Activated CD8-positive, alpha-beta memory T cell treated with anti-CD3 and anti-CD28 coated beads for 48 hours (primary cell): ENCODE data around the gene USP49.
"Not testable (repeated sequence)": the region's sequence is repeated elsewhere in the genome, so short reads cannot be mapped to it uniquely, and the experiment has no call there.

ENCODE experiments used
- DNase-seq, 3 experiments: peaks; one replicate each; pipeline ENCODE4 v3.0.0-alpha.2; 2020; ENCODE audit warnings: low read depth in 2 of 3, low spot score in 2 of 3

Gene USP49

DNA sequence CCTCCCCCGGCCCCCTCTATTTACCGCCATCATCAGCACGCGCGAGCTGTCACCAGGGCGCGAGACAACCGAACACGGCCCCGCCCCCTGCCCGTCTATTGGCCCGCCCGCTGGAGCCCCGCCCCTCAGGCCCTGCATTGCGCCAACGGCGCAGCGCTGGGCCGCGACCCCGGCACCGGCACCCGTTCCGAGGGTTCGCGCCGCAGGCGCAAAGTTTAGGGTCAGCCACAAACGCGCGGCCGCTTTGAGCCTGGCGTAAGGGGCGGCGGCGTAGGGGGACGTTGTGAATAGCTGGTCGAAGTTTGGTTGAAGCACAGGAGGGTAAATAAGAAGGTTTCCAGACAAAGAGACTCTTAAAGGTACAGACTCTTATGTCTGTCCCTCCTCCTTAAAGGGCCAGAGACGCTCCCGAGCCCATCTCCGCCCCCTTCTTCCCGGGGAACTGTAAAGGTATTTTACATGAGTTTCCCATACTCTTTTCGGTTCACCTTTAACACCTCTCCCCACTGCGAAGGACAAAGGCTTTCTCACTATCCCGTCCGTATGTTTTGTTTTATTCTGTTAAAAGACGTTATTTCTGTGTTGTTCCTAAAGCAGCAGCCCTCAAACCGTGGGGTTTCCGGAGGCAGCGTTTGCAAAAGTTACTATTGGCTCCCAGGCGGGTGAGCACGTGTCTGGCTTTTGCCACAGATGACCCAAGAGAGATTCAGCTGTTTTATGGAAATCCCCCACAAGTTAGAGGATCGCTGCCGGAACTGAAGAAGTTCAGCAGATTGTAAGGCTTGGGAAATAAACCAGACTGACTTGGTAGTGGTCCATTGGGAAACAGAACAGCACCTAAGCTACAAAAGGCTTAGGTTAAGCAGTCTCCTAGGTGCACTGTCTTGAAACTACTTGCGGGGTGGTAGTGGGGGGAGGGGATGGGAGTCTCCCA, at the start of gene USP49:
Gene USP49, minus strand, starts transcription at position 76 of the 934 bp plus-strand sequence. CDS start 88,392 bp downstream, outside the sequence.
- peak; percentile 78 to 86 (median 81) for DNase-seq

DNA sequence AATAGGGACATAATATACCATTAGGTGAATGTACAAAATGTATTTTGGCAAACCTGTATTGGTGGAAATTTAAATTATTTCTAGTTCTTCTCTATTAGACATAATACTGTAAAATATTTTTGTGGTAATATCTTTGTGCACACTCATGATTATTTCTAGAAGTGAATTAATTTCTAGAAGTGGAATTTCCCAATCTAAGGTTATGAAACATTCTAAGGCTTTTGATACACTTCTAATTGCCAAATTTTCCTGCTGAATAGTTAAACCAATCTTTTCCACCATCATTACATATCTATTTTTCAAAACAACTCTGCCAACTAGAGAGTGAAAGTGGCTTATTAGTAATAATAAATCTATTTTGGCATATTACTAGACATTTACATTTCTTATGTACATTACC, 48.3 kb upstream of the USP49 start:
- DNase-seq = no peak

DNA sequence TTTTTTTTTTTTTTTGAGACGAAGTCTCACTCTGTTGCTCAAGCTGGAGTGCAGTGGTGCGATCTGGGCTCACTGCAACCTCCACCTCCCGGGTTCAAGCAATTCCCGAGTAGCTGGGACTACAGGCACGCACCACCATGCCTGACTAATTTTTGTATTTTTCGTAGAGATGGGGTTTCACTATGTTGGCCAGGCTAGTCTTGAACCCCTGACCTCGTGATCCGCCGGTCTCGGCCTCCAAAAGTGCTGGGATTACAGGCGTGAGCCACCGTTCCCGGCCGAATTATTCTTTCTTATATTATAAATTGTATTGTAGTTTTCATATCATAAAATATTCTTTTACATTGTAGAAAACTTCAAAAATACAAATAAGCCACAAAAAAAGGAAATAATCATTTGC, 47.7 kb upstream of the USP49 start:
- DNase-seq = not testable (repeated sequence)

DNA sequence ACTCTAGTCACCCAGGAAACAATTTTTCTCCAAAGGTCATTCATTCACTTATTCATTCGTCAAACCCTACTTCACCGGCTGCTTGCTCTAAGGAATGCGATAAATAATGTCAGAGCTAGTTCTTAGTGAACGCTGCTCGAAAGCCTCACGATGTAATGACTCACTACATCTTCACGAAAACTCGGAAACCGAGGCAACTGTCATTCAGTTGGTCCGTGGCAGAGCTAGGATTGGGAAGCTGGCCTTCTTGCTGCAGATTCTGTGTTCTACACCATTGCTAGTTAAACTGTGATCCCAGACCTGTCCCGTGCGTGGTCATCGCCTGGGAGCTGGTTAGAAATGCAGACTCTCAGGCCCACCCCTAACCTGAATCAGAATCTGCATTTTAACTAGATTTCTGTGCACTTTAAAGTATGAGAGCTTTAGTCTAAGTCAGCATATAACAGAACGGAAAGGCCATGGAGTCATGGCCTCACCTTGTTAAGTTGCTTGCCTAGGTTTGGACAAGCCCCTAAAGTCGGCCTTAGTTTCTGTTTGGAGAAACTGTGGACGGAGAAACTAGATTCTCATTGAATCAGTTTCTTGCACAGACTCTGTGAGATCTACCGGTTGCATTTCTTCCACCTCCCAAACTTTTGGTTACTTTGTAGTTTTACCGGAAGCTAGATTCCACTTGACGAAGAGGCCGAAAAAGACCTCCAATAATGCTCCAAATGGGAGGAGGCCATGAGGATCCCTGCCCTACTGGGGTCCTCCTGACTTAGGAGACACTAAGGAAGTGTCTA, 47.1 kb upstream of the USP49 start:
- DNase-seq = no peak

DNA sequence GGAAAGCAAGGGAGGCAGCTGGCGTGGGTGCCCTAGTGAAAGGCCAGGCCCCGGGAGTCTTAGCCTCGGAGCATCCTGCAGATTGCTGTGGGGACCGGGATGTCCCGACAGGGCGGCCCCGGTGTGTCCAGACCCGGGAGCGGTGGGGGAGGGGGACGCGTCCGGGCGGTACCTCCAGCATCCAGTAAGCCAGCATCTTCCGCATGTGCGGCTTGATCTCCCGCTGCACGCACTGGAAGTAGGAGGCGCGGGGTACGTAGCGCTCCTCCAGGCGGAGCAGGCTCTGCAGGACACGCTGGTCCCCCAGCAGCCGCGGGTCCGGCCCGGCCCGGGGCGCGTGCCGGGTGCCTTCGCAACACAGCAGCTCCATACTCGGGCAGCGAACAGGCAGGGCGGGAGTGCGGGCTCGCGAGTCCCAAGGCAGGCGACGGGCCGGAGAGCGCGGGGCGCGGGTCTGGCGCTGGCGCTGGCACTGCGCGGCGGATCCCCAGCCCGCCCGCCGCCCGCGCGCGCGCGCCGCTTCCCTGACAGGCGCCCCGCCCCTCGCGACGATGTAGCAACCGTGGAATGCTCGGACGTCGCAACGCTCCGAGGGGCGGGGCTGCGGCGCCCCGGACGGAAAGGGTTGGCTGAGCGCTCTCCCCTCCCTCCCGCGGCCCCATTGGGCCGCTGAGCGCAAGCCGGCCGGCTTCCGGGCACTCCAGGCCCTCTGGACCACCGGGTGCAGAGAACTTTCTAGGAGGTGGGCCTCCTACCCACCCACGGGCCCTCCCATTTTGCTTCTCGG, 46.3 kb upstream of the USP49 start, which contains the start of gene CCND3:
Gene CCND3, minus strand, starts transcription at position 529 of the 787 bp plus-strand sequence. Its CDS starts 159 bp downstream, at position 370.
- peak; percentile 73 to 83 (median 76) for DNase-seq

DNA sequence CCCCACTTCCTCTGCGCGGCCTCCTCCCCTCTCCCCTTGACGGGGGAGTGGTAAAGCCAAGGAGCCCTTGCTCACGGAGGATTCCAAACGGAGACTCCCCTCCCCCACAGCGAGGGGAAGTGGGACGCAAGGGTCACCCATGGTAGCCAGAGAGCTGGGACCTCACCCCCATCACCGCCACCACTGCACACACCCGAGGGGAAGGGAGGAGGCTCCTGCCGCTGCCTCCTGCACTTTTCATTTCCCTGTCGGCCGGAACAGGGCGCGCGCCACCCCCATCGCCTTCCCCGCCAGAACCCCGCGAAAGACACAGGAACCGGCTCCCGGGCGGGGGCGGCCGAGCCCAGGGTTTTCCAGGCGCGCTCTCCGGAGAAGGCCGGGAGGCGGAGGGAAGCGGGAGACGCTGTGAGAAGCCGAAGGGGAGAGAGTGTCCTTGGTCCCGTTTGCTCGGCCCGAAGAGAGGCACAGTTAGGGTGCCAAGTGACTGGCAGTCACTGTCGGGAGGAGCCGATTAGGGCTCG, 45.6 kb upstream of the USP49 start:
- no peak for DNase-seq

DNA sequence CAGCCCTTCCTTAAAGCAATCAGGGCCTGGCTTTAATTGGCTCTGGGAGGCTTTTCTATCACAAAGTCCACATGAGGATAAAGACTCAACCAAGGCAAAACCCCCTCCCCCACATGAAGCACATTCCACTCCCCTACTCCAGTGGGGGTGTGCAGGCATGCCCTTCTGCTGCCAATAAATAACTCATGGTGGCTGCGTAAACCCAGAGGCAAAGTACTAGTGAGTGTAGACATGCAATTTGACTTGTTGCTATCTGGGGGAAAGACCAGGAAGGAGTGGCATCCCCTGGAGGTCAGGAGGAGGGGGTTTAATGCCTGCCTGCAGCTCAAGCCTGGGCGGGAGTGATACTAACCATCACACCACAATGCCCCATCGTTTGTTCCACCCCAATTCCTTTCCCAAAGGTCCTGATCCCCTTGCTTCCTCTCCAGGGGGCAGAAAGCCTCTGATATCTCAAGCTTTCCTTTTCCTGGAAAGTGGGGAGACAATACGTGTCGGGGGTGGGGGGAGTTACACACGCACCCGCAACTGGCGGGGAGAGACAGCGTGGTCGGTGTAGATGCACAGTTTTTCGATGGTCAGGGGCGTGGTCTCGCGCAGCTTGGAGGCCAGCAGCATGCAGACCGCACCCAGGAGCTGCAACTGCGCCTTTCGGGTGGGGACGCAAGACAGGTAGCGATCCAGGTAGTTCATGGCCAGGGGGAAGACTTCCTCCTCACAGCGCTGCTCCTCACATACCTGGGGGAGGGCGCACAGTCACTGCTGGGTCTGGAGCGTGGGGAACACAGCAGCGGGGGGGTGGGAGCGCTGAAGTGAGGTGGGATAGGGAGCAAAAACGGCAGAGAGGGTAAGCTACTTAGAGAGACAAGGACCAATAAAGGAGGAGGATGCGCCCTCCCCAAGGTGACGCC, 44.9 kb upstream of the USP49 start:
- no peak for DNase-seq

DNA sequence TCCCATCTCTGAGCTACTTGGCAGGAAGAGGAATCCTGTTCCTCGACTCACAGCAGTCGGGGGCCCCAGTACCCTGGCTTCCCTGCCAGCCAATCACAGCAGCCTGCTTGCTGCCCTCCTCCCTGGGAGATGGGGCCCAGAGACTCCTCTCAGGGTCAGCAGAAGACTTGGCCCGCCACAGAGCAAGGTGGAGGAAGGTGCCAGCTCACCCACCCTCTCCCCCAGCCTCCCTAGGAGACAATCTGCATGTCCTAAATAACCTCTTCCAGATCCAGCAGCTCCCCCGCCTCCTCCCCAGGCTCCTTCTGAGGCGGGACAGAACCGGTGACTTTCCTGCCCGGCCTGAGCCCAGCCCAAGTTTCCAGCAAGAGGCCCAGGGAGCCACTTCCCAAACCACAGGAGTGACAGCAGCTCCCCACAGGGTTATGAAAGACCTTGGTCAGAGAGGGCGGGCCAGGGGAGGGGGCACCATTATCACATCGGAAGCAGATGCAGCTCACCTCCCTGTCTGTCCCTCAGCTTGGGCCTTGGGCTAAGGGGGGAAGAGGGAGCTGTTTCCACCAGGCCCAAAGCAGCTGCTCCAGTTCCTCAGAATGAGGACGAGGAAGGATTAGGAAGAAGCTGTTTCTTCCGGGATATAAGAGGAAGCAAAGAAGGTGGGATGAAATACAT, 44.1 kb upstream of the USP49 start:
- no peak for DNase-seq

DNA sequence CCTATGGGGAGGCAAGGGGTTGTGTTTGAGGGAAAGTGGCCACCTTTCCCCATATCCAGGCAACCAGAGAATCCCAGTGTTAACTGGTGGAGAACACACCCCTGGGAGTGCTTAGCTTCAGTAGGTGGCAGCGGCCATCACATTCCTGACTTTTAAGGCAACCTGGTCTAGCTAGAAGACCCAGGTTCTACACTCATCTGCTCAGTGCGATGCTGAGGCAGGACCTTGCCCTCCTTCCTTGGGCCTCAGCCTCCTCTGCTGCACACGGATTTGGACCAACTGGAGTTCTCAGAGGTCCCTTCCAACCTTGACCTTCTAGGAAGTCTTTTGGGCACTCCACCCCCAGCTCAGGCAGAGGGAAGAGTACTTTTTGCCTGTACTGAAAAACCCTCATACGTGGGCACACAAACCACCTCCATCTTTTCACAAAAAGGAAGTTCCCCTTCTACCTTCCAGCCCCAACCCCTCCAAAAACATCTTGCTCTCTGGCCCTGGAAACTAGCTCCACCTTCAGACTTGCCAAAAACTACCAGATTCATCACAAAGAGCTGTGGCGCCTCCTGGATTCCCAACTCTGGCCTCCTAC, 43.5 kb upstream of the USP49 start:
- DNase-seq = no peak

DNA sequence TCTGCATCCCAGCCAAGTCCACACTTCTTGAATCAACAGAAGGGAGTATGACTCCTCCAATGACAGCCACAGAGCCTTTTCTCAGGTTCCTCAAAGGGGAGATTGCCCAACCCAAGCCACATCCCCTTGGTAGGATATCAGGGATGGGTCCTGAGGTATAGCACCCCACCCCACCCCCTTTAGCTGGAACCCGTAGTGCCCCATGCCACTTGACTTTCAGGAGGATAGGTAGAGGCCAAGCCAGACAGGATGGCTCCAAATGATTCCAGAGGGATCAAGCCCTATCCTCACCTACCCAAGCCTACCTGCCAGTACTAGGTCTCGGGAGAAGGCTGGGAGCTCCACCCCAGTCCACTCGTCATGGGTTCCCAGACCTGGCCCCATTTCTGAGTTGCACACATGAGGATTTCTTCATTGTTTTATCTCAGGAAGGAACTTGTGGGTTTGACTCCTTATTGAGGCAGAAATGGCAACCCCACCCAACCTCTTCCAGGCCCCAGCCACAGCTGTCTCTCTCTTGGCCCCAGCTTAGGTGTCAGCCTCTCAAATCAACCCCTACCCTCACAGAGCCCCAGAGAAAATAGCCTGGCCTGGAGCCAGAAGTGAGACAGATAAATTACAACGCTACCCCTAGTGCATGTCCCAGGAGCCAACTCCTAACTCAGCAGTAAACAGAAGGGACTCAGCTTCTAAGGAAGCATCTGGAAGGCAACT, 42.8 kb upstream of the USP49 start:
- no peak for DNase-seq

DNA sequence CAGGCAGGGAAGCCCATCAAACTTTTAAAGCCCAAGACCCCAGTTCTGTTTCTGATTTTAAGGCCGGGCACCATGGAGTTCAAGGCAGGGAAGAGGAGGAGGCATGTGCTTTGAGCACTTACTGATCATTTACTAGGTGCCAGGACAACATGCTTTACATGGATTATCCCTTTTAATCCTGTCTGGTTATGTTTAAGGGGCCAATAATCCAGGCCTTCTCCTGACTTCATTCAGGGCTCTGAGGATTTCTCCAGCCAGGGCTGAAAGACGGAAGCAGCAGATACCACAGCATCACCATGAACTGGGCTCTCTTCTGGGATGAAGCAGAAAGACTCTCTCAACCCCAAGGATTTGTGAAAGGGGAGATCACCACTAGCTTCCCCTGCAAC, 42.3 kb upstream of the USP49 start:
- DNase-seq = no peak

DNA sequence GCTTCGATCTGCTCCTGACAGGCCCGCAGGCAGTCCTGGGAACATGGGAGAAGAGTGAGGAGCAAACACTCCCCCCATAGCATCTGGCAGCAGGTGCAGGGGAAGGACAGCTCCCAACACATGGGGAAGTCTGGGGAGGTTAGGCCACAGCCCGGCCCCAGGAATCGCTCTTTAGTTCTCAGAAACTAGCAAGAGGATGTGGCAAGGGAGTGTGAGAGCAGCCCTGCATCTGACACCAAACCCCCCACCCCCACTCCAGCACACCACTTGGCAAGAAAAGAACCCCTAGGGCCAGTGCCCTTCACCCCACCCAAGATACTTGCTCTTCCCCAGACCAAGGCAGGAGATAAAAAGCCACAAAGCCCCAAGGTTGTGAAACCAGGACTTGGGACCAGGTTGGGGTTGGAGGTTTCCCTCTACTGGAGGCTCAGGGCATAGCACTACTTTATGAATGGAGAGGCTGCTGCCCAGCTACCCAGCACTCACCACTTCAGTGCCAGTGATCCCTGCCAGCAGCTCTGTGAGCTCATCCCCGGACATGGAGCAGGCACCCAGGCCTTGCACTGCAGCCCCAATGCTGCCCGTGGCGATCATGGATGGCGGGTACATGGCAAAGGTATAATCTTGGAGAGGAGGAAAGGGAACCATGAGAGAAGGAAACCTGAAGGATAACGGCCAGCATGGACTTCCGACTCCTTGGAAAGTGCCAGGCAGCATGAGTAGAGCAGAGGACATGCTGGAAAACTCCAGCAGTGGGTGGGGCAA, 41.1 kb upstream of the USP49 start:
- peak in 2 of 3 experiments; percentile 41 to 67 for DNase-seq

DNA sequence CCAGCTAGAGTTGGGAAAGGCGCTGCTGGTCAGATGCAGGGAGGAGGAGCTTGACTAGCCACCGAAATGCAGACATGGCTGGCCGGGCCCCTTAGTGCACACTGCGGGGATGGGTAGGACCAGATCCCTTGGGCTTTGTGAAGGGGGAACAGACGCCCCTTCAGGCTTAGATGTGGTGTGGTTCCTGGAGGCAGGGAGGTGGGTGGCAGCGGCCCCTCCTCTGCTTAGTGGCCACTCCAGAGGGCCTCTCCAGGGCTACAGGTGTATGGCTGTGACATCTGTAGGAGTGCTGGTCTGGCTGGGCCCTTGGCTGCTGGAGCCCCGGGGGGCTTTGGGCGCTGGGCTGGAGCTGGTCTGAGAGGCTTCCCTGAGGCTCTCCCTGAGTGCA, 40.5 kb upstream of the USP49 start:
- DNase-seq = no peak

DNA sequence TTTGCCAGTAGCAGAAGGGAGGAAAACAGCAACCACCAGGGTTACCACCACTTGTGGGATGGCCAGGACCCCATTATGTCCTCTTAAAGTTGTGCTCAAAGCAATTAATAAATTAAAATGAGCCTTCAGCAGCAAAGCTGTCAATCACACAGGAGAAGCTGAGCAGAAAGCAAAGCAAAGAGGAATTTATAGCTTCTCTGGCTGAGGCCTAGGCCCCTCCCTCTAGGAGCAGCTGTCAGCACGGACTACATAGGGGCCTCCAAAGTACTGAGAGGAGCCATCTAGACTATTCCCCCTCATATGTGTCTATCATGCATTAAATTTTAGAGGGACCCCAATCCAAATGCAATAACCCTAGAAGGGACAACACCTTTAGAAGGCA, 40.0 kb upstream of the USP49 start:
- no peak for DNase-seq

DNA sequence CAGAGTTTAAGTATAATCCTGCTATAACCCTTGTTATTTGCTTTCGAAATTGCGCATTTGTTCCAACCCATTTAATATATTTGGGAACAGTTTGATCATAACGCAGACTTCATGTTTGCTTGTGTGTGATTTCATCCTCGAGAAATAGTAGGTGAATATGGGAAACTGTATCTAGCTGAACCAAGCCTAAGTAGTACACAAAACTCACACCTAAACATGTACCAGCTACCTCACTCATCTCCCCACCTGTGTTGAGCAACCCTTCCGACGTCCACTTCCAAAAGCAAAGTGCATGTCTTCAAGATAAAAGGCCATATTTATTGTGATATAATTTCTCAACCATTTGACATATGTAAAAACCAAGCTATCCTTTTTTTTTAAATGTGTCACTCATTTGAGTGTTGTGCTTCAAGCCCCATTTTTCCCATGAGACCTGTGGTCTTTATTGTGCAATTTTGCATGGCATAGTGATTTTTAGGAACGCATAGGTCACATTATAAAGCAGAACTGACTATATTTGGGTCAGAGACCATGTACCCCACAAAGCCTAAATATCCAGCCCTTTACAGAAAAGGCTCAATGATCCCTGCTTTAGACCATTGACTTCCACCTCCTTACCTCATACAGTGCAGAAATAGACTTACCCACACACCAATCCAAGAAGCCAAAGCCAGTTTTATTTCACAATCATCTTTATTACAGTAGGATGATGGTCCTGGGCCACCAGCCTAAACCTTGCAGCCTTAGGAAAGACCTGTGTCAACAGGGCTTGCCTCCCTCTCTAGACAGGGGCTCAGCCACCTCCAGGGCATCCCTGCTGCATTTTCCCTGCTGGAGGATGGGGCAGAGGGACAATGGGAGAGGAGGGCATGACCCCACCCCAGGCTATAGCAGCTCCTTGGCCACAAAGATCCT, 39.4 kb upstream of the USP49 start:
- DNase-seq = no peak

DNA sequence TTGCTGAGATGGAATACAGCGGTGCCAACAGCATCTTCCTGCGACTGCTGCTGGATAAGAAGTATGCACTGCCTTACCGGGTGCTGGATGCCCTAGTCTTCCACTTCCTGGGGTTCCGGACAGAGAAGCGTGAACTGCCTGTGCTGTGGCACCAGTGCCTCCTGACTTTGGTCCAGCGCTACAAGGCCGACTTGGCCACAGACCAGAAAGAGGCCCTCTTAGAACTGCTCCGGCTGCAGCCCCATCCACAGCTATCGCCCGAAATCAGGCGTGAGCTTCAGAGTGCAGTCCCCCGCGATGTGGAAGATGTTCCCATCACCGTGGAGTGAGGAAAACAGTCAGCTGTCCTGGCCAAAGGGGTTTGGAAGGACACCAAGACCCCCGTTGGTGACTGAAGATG, 37.2 kb upstream of the USP49 start:
- DNase-seq = no peak

DNA sequence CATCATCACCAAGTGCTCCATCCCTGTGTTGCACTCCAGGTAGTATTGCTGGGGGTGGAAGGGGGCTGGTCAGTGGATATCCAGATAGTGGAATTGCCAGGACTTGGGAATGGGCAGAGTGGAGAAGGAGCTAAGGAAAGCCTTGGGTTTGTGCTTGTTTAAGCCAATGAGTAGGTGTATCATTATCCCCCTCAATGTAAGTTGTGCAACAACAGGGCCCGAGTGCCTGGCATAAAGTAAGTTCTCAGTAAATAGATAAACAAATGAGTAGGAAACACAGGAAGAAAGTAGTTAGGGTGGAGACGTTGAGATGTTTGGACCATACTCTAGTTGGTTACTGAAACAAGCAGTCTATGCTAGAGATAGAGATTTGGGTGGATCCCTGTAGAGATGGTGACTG, 36.6 kb upstream of the USP49 start:
- DNase-seq = no peak
